Measurements from ENCODE around the gene C6orf47.

C6orf47 gene

DNA sequence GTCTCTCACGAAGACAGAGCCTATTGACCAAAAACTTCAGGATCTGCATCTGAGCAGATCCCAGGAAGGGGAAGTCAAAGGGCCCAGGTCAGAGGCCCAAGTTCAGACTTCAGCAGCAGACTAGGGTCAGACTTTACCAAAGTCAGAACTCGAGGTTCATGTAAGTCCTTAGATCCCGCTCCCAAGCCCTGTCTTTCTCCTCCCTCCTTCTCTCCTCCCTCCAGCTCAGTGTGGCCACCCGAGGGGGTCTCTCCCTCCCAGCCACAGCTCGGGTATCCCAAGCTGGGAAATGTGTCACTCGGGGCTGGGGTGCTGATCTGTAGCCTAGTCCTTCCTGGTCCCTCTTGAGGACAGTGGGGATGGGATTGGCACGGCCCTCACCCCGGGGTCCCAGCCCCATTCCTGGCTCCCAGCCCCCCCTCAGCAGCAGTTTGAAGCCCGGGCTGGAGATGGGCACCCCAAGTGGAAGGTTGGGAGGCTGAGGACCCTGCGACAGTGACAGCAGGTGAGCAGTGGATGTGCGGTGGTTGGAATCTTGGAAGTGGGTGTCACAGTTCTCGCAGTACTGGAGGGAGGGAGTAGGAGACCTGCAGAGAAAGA is 1.6 kb upstream of the C6orf47 start:
- TF ChIP-seq, protein P1, sequence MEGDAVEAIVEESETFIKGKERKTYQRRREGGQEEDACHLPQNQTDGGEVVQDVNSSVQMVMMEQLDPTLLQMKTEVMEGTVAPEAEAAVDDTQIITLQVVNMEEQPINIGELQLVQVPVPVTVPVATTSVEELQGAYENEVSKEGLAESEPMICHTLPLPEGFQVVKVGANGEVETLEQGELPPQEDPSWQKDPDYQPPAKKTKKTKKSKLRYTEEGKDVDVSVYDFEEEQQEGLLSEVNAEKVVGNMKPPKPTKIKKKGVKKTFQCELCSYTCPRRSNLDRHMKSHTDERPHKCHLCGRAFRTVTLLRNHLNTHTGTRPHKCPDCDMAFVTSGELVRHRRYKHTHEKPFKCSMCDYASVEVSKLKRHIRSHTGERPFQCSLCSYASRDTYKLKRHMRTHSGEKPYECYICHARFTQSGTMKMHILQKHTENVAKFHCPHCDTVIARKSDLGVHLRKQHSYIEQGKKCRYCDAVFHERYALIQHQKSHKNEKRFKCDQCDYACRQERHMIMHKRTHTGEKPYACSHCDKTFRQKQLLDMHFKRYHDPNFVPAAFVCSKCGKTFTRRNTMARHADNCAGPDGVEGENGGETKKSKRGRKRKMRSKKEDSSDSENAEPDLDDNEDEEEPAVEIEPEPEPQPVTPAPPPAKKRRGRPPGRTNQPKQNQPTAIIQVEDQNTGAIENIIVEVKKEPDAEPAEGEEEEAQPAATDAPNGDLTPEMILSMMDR (IDR thresholded peaks at IDR 0.05; ENCODE audit: extremely low read depth, missing control alignments), result no peak
- DNase-seq (ENCODE audit: low spot score), result no peak

DNA sequence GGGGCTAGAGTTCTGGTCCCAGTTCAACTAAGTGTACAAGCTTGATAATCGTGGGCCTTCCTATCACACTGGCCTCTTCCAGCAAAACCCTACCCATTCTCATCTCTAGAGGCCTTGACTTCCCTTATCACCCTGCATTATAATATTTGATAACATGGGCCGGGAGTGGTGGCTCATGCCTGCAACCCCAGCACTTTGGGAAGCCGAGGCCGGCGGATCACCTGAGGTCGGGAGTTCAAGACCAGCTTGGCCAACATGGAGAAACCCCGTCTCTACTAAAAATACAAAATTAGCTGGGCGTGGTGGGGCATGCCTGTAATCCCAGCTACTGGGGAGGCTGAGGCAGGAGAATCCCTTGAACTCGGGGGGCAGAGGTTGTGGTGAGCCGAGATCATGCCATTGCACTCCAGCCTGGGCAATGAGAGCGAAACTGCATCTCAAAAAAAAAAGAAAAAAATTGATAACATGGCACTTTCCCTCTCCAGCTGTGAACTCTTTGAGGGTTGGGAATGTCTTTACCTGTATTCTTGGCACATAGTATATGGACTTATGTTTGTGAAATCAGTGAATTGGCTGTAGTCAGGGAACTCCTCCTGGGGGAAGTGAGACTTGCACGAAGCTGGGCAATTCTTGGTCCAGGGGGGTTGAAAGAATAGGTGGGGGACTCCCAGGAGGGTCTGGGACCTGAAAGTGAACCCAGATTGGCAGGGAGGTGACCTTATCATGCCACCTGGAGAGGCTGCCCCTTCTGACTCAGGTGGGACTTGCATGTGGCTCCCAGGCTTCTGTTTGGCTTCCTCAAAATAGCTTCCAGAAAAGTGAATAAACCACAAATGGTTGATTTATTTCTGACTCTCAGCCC is 915 bp upstream of the C6orf47 start:
- DNase-seq (ENCODE audit: low spot score), result peak; percentile 38
- TF ChIP-seq, protein P1 (IDR thresholded peaks at IDR 0.05; ENCODE audit: extremely low read depth, missing control alignments), result no peak

DNA sequence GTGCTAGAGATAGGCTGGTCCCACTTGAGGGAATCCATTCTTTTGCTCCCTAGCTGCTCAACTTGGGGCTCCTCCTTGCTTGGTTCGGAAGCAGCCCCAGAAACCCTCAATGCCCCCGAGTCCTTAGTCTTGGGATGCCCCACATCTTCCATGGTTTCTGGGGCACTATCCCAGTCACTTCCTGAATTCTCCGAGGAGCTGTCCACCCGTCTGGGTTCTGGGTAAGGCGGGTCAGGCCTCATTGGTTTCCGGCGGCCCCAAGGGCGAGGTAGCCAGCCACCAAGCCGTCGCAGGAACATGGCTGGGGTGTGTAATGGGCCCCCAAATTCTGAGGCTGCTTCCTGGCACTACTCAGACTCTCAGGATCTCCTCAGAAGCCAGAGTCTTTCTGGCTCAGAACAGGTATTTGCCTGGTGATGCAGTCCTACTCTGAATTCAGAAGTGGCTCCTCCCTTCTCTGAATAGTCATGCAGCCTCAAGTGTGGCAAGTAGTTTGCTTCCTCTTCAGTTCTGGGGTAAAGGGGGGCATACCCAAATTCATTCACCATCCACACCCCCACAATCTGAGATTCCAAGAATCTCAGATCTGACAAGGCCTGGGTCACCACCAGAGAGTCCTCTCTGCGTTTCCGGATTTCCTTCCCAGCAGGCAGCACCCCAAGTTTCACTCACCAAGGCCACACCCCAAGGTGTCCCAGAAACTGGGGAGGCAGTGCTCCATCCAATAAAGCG is 763 bp downstream of the C6orf47 start:
- peak; percentile 41 for DNase-seq (ENCODE audit: low spot score)
- TF ChIP-seq, protein P1 (IDR thresholded peaks at IDR 0.05; ENCODE audit: extremely low read depth, missing control alignments), result no peak

DNA sequence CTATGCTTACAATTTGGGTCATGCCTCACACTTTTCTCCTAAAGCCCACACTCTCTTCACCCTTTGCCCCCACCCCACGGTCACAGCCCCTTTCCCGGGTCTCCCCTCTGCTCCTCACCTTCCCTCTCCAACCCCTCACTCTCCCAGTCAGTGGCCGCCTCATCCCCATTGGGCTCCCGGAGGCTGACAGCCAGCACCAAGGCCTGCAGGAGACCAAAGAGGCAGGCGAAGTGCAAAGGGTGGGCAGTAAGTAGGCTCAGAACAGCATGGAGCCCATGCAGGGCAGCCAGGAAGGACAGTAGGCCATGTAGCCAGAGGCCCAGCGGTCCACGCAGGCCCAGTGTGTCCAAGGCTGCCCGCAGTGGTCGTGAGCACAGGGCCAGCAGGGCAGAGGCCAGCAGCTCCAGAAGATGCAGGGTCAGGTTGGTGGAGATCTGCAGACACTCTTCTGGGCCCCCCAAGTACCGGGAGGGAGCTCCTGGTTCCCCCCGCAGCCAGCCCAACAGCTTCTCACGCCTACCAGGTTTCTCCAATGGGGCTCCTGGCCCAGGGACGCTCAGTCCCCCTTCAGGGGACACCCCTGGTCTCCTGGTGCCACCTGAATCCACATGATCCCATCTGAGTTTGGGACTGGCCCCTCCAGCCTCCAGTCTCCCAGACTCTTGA is 1.5 kb downstream of the C6orf47 start:
- TF ChIP-seq, protein P1 (IDR thresholded peaks at IDR 0.05; ENCODE audit: extremely low read depth, missing control alignments), result no peak
- DNase-seq (ENCODE audit: low spot score), result no peak

DNA sequence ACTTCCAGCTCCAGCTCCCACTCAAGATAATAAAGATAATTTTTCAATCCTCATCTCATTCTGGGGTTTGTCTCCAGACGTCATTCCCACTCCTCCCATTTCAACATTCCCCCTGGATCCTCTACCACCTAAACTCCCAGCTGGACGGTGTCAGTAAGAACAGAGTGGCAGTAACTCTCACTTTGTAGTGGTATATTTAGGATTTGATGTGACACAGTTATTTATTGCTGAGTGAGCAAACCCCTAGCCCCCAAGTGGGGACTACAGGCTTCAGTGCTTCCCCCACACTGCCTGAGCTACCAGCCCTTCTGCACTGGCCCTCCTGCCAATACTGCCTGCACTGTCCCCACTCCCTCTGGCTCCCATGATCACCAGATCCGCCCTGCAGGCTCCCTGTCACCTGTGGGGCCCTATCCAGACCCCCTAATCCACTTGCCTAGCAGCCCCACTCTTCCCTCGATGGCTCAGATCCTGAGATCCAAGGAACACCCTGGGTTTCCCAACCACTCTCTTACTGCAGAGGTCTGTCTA is 2.4 kb downstream of the C6orf47 start:
- TF ChIP-seq, protein P1 (IDR thresholded peaks at IDR 0.05; ENCODE audit: extremely low read depth, missing control alignments), result no peak
- no peak for DNase-seq (ENCODE audit: low spot score)

DNA sequence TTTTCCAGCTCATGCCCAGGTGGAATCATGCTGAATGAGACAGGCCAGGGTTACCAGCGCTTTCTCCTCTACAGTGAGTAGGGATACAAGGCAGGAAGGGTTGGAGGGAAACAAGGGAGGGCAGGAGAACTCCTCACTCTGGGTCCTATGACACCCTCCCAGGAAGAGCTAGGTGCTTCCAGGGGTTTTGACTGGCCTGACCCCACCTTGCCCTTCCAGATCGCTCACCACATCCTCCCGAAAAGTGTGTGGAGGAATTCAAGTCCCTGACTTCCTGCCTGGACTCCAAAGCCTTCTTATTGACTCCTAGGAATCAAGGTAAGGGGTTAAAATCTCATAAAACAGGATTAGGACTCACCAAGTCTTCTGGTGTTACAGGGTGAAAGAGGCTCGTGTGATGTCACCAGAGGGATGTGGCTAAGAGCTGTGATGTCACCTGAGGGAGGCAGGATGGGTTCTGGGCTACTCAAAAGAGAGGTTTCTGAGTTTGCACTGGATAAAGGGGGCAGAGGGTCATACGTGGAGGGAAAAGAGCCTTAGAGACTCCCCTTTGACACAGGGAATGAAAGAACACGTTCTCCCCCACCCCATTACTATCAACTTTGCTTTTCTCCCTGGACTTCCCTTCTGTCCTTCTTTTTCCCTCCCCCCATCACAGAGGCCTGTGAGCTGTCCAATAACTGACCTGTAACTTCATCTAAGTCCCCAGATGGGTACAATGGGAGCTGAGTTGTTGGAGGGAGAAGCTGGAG is 3.0 kb downstream of the C6orf47 start:
- no peak for DNase-seq (ENCODE audit: low spot score)
- TF ChIP-seq, protein P1 (IDR thresholded peaks at IDR 0.05; ENCODE audit: extremely low read depth, missing control alignments), result no peak

Measured in GM20000 (cell line).